ENCODE results near the gene FHAD1.

- TF ChIP-seq CTCF (IDR thresholded peaks at IDR 0.05; ENCODE audit: extremely low read depth in 1 of 2, insufficient read depth in 1 of 2, low read depth in 1 of 2, low read length in 2 of 2) (no peak), POLR2A (IDR thresholded peaks at IDR 0.05; ENCODE audit: low read depth, low read length) (no peak), MAX (IDR thresholded peaks at IDR 0.05; ENCODE audit: insufficient read depth, insufficient read length) (no peak), EZH2 (IDR thresholded peaks at IDR 0.05; ENCODE audit: borderline replicate concordance, low read depth, low read length, severe bottlenecking) (no peak), MYC (IDR thresholded peaks at IDR 0.05; ENCODE audit: low read depth, low read length) (no peak), POLR2AphosphoS5 (IDR thresholded peaks at IDR 0.05; ENCODE audit: insufficient read depth, low read depth, low read length) (no peak), JUN (IDR thresholded peaks at IDR 0.05; ENCODE audit: borderline replicate concordance, insufficient read depth, insufficient read length, low read depth) (no peak), GATA2 (IDR thresholded peaks at IDR 0.05; ENCODE audit: insufficient read depth, insufficient read length, low read depth, low read length) (no peak)
Observed at GRCh38 chr1:15411593-15412137, 164.6 kb downstream of the FHAD1 start.

Measured in endothelial cell of umbilical vein (primary cell).